Renal cortical epithelial cell (primary cell): ENCODE results near the gene GPR3. TPM values are rescaled to one million over a fixed set of nuclear protein-coding genes. Genes with fewer than 3 reads are reported as not detected.
"Not testable (repeated sequence)": the region's sequence is repeated elsewhere in the genome, so short reads cannot be mapped to it uniquely, and the experiment has no call there.

Source experiments
- DNase-seq: peaks from one replicate; pipeline ENCODE4 v3.0.0-alpha.2; 2011; ENCODE audit warnings: low read depth
- total RNA-seq: library from RNA; depleted of rRNA; stranded (reverse); fragments of >200 nt; gene quantifications from 2 replicates; pipeline ENCODE4 v1.2.3, GENCODE V29; 2014

Gene GPR3
- total RNA-seq, 1 donor from 2014 or later = 0.25 TPM

DNA sequence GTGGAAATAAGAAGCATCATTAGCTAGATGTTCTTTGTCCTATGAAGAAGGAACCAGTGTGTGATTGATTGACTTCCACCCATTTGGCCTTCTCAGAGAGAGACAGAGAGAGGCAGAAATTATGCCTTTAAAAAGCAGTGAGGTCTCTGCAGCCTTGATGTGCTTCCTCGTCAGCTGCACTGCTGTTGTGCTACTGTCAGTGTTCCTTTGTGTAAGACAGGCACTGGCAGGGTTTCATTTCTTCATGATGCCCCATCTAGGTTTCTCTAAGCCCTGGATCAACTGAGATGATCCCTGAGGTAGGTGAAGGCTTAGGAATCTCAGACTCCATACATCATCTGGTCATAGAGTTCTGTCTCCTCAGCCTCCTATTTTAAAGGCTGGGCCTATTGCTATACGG lies 34.9 kb downstream of the GPR3 start:
- DNase-seq = no peak

DNA sequence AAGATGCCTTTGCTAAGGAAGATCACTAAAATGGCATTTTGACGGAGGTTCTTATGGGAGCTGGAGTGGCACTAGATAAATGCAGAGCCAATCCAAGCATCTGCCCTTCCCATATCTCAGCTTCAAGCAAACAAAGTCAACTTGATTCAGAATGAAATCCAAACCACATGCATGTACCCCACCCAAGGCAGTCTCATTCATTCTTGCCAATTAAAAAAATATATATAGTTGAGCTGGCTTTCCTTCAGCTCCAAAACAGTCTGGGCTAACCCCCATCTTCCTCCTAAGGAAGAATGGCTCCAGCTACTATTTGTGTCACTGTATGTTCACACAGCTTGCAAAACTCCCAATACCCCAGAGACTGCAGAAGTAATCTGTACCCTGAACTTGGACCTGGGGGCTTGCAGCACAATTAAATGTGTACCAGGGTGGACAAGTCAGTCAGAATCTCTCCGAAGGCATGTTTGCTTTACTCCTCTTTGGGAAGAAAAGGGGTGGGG lies 35.4 kb downstream of the GPR3 start:
- no peak for DNase-seq

DNA sequence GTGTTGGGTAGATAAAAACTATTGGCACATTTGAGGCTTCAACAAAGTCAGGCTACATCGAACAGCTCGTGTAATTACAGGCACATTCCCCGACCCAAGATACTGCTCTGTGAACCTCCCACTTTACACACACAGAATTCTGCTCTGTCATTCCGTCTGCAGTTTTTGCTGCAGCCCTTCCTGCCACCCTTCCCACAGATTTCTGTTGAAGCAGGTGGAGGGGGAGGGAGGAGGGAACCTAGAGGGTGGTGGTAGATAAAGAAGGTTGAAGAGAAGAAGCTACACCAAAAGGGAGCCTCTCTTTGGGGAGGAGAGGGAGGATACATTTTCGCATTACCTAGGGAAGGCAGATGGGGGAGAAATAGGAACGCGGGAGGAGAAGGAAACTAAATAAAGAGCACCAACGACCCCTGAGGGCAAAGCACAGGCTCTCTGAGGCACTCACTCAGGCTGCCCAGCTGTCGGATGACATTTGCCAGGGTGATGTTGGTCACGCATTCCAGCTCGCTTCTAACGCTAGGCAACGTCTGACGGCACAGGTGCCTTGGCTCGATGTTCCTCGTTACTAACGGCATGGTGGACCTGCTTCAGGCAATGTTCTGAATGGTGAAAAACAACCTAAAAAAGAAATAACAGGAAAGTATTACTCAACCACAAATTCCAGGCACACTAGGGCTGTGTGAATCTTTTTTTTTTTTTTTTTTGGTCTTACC lies 36.0 kb downstream of the GPR3 start:
- DNase-seq = peak; percentile 80

DNA sequence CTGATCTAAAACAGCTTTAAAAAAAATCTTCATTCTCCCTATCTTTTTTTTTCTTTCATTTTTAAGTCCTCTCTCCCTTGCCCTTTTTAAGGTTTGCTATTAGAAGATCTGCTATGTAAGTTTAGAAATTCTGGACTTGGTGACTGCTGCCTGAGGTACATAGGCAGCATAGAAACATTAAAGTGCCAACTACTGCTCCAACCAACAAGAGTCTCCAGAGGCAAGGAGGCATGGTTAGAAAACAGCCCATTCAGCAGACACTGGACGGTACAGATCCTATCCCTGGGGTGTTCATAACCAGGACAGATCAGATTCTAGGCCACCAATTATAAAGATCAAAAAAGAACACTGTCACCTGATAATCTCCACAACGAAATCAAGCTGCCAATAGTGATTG lies 36.6 kb downstream of the GPR3 start:
- DNase-seq = no peak

DNA sequence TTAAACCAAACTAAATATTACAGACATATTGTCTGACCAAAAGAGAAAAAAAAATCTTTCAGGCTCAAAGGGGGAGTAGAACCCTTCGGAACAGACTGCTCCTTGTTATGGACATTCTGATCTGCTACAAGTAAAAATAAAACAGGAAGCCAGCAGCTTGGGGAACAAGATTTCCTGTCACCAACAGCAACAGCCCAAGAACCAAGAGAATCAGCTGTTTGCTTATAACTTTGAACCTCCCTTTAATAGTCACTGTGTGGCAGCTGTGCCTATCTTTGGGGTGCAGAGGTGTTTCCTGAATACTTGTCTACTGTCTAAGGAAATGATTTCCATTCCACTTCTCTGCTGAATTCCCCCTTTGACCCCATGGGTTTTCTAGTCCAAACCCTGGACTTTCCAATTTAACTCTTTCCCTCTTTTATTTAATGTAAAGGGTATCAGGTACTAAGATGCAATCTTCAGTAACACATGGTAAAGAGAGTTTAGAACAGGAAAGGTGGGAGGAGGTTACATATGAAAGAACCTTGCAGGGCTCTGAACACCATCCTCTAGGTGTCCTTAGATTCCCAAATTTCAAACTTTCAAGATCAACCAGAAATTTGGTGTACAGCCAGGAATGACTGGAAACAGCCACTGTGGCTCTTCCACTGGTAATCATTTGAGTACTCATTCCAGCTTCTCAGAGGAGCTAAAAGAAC lies 38.6 kb downstream of the GPR3 start:
- DNase-seq = no peak

DNA sequence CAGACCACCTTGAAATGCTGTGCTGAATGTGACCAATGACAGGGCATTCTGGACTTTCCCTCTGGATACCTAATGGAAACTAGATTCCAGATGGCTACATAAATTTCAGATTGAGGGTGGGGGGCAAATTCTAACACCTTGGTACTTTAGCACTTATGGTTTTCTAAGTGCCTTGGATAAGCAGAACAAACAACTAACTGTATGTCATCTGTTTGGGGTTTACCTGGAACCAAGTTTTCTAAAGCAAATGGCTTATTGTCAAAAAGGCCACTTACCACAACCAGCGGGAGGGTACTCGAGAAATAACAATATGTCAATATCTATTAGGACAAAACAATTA lies 39.1 kb downstream of the GPR3 start:
- DNase-seq = no peak

DNA sequence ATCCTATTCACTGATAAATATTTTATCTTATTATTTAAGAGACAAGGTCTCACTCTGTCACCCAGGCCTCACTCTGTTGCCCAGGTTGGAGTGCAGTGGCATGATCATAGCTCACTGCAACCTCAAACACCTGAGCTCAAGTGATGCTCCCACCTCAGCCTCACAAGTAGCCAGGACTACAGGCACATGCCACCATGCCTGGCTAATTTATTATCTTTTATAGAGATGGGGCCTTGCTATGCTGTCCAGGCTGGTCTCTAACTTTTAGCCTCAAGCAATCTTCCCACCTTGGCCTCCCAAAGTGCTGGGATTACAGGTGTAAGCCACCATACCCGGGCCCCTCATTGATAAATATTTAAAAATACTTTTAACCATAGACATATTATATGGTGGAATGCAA lies 40.3 kb downstream of the GPR3 start:
- DNase-seq = not testable (repeated sequence)

DNA sequence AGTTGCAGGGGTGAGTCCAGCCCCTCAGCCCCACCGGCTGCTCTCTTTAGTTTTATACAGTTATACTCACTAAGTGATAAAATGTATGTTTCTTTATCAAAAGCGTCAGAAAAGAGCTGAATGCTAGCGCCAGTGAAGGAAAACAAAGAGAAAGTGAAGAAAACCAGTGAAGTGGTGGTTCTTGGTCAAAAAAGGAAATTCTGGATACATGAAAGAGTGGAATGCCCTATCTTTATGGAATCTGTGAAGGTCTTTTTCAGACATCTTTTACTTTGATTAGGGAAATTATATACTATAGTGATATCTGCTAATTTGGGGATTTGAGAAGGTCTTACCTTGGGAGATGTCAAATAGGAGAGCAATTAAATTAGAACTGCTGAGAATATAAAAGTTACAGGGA lies 41.3 kb downstream of the GPR3 start:
- DNase-seq = no peak

DNA sequence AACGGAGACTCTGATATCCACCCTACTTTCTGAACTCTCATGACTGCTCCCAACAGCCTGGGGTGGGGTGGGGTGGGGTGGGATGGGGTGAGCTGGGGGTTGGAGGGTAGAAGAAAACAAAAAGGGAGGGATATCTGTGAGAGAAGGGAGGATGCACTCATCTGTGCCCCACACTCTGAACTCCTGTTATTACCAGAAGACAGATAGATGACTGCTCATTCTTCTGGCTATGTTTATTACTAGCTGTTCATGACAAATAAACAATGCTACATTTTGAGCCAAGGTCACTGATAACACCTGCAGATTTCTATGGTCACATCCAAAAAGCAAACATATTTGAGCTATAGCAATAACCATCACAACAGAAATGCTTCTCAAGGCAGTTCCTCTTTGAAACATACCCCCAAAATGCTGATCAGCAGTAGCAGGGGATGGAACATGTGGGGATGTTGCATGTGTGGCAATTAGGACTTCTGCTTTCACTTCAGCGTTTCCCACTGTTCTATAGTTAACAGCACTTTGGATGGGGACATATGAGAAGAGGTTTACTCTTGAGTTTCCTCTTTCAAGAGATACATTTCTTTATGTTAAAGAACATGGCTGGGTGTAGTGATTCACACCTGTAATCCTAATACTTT lies 43.3 kb downstream of the GPR3 start:
- DNase-seq = no peak

DNA sequence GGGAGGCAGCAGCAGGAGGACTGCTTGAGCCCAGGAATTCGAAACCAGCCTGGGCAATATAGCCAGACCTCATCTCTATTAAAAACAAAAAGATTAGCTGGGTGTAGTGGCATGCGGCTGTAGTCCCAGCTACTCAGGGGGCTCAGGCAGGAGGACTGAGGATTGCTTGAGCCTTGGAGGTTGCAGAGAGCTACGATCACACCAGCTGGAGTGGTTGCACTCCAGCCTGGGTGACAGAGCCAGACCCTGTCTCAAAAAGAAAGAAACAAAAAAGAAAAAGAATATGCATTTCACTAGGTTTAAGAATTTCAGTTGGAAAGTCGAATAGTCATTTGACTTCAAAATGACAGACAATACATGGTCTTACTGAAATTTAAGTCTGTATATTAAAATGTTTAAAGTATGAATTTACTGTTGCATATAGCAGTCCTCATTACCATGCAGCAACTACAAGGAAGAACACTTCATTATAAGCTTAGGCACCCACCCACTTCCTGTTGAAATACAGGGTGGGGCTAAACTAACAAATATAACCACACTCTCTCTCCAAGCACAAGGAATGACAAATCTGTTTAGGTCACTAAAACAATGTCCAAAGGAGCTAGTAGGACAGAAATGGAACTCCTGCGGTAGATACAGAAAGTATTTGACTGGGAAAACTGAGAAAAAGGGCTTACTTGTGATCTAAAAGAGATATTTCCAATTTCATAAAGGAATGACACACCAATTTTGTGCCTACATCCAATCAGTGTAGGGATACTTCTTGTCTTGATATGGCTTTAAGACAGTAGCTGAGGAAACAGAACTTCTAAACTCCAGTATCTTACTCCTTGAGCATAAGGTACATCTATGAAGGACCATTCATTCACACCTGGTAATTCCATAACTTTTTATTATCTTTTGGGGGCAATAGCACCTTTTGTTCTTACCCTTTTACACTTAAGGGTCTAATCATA lies 44.1 kb downstream of the GPR3 start:
- DNase-seq = peak; percentile 86

DNA sequence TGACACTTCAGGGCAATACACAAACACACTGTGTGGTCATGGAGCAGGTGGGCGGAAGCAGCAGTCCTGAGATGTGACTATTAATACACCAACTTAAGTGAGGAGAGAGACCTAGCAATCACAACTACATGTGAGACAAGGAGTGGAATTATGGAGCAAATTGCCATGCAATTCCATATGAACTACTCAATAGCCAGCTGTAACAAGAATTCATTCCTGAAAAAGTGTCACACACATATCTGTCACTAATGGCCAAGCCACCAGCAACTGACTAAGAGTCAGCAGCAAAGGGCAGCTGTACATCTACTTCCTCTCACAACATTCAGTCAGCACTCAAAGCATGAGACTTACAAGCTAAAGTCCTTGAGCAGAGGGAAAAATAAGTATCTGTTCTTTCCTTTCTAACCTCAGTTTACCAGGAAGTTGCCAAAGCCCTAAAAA lies 46.2 kb downstream of the GPR3 start:
- DNase-seq = no peak

DNA sequence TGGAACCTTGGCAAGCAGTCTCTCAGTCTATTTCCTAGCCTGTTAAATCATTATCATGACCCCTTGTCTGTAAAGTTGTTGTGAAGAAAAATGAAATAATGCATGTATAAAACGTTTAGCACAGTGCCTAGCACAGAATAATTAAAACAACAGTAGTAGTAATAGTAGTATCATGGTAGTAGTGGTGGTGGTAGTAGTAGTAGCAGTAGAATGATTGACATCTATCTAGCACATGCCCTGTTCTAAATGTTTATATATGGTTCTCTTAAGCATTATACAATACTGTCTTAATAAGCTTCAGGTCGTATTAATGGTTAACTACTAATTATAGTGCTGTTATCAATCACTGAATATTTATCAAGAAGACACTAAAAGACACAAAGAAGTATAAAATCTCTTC lies 46.7 kb downstream of the GPR3 start:
- no peak for DNase-seq

DNA sequence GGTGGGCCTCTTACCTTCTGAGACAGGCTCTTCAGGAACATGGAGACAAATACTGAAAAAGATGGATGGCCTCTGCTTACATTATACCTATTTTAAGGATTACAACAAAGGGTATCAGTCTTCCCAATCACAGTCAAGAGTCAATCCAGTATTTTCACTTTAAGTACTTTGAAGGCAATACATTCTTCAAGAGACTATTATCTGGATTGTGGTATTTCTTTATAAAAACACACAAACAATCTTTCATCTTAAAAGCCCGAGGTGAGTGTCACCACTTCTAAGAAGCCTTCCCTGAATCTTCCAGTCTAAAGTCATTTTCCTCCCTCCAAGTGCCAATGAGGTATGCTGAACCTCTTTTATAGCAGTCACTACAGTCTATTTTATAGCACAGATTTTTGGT lies 52.2 kb downstream of the GPR3 start:
- no peak for DNase-seq

Other genes starting within 250 kb of the GPR3 start
- gene SLC9A1, start 237.5 kb upstream of the GPR3 start, total RNA-seq = 2.8 and 20.5 TPM in 2 replicates
- gene WDTC1, start 158.0 kb upstream of the GPR3 start, total RNA-seq = 16.1 and 48.5 TPM in 2 replicates
- 18.4 and 30.8 TPM in 2 replicates for gene TMEM222, start 70.5 kb upstream of the GPR3 start, total RNA-seq
- 9.0 and 25.4 TPM in 2 replicates for gene SYTL1, start 50.6 kb upstream of the GPR3 start, total RNA-seq
- gene MAP3K6, start 25.7 kb upstream of the GPR3 start, total RNA-seq = 14.8 and 15.8 TPM in 2 replicates
- not detected in 2 replicates for gene FCN3, start 17.8 kb upstream of the GPR3 start, total RNA-seq
- gene CD164L2, start 9.3 kb upstream of the GPR3 start, total RNA-seq = not detected in 2 replicates
- 15.1 and 48.0 TPM in 2 replicates for gene WASF2, start 97.5 kb downstream of the GPR3 start, total RNA-seq
- 2.6 and 15.4 TPM in 2 replicates for gene AHDC1, start 211.5 kb downstream of the GPR3 start, total RNA-seq
- 0.10 TPM in 1 of 2 replicates, not detected in the other for gene FGR, start 242.6 kb downstream of the GPR3 start, total RNA-seq